Ectodermal cell (in vitro differentiated cells): Measurements from ENCODE around the gene KHDC4.
A peak's percentile ranks its signal among the peaks of the same experiment; 100 is the strongest.
"Not testable (repeated sequence)": the region's sequence is repeated elsewhere in the genome, so short reads cannot be mapped to it uniquely, and the experiment has no call there.

Experiments
- H3K27ac ChIP-seq: 2 replicates; pipeline ENCODE4 v1.7.0; 2013; ENCODE audit warnings: mild to moderate bottlenecking, low read depth, low read length; ENCODE audit not compliant: insufficient read depth, poor library complexity, severe bottlenecking
- H3K27me3 ChIP-seq: 2 replicates; pipeline ENCODE4 v1.7.0; 2013; ENCODE audit warnings: mild to moderate bottlenecking, low read length; ENCODE audit not compliant: insufficient read depth, control insufficient read depth, poor library complexity, severe bottlenecking
- H3K36me3 ChIP-seq: one replicate; pipeline ENCODE4 v1.7.0; 2013; ENCODE audit warnings: low read length; ENCODE audit not compliant: control insufficient read depth, insufficient read depth
- H3K4me1 ChIP-seq: one replicate; pipeline ENCODE4 v1.7.0; 2013; ENCODE audit warnings: low read length; ENCODE audit not compliant: control insufficient read depth, insufficient read depth
- H3K4me3 ChIP-seq: 2 replicates; pipeline ENCODE4 v1.7.0; 2013; ENCODE audit warnings: low read depth, low read length, control low read depth; ENCODE audit not compliant: insufficient read depth
- H3K9me3 ChIP-seq: 2 replicates; pipeline ENCODE4 v1.7.0; 2013; ENCODE audit warnings: mild to moderate bottlenecking, low read length, moderate library complexity; ENCODE audit not compliant: control insufficient read depth
- WGBS, 2 experiments: methylation state at CpG; one replicate each; pipeline ENCODE4 v1.1.7; 2013; ENCODE audit warnings: missing lambda C conversion rate in 2 of 2; 5-methylcytosine and 5-hydroxymethylcytosine counted together

KHDC4 gene

DNA sequence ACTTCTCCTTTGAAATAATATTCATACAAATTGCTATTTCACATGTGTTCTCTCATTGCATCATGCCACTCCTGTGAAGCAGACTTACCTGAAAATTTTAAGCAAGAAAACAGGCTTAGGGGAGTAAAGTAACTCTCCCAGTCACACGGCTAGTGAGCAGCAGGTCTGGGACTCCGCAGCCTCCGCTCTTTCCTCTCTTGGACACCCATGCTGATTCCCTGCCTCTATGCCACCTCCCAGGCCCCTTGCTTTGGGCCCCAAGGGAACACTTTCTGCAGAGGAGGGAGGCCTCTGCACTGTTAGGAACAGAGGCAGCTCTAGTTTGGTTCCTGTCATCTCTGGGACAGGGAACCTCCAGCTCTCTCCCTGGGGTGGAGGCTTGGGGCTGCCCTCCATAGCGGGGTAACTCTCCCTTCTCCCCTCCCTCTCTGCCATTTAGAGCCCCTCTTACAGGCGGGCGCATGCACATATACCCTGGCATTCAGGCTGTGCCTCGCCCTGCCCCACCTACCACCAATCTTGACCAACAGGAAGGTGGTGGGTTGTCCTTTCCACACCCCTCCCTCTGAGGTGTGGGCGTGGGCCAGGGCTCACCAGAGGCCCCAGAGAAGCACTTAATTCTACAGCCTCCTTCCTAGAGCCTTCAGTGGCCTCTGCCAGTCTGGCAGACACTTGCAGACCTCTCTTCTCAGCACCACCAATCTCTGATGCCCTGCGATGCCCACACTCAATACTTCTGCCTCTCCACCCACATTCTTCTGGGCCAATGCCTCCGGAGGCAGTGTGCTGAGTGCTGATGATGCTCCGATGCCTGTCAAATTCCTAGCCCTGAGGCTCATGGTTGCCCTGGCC, 7.0 kb upstream of the KHDC4 start, which contains the start of gene RXFP4:
RXFP4 (plus strand) TSS at position 646 of the 852 bp plus-strand sequence; CDS start at position 718, 72 bp downstream.
- 78 to 81% methylated on average over 11 of the region's 11 CpGs for WGBS, 2 experiments
- Histone ChIP-seq H3K4me1 (peaks cover 5% of the 10 kb centered on the region), H3K4me3 (no peak within 1 kb of the TSS)

DNA sequence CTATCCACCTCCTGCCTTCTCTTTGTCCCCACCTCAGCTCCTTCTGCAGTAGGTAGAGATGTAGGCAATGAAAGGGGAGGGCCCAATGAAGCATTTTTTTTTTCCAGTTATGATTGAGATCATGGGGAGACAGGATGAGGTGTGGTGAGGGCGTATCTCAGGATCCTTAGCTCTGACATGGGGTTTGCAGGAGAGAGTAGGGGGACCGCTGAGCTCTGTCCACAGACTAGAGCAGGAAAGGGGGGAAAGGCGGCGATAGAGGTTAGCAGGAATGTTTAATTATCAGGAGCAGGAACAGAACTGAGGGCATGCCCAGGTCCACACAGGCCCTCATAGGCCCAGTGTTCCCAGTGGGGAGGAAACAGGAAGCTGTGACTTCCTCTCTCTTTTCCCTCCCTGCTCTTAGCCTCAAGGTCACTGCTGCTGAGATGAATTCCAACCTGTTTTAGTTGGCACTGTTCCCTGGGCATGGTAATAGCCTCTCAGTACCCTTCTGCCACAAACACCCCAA, 6.3 kb upstream of the KHDC4 start:
- no peaks in the 10 kb centered on the region for H3K36me3 ChIP-seq
- H3K4me3 ChIP-seq = no peak overlapping the region
- no peaks in the 10 kb centered on the region for H3K27me3 ChIP-seq
- 88 to 92% methylated on average over 4 of the region's 4 CpGs for WGBS, 2 experiments
- no peak overlapping the region for H3K27ac ChIP-seq
- no peaks in the 10 kb centered on the region for H3K9me3 ChIP-seq
- peaks cover 5% of the 10 kb centered on the region for H3K4me1 ChIP-seq

More for the DNA sequence above, 7.0 kb upstream of the KHDC4 start, which contains the start of gene RXFP4:
- H3K27me3 ChIP-seq = no peaks in the 10 kb centered on the region
- H3K9me3 ChIP-seq = no peaks in the 10 kb centered on the region
- H3K36me3 ChIP-seq = no peaks in the 10 kb centered on the region
- H3K27ac ChIP-seq = no peak within 1 kb of the TSS

DNA sequence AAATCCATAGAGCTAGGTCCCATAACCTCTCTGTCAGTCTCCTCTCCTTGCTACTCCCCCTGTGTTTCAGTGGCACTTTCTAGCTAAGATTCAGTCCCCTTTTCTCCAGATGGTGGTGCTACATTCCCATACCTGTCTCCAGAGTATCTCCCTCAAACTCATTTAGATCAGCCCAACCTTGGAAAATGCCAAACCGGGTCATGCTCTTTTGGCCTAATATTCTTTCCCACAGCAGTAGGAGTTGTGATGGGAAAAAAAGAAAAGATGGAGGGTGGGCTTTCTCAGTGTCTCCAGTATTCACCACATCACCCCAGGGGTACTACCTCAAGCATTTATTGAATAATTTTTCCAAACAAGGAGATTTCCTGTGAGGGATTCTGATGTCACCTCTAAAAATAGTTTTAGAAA, 4.0 kb upstream of the KHDC4 start:
- Histone ChIP-seq H3K27ac (no peak overlapping the region), H3K36me3 (no peaks in the 10 kb centered on the region), H3K9me3 (no peaks in the 10 kb centered on the region), H3K4me1 (peaks cover 5% of the 10 kb centered on the region), H3K4me3 (no peak overlapping the region), H3K27me3 (no peaks in the 10 kb centered on the region)
- whole genome bisulfite sequencing, 2 experiments = 0% methylated on average over 1 of the region's 1 CpG; no CpG with 5 or more reads in 1 of the 2 experiments

DNA sequence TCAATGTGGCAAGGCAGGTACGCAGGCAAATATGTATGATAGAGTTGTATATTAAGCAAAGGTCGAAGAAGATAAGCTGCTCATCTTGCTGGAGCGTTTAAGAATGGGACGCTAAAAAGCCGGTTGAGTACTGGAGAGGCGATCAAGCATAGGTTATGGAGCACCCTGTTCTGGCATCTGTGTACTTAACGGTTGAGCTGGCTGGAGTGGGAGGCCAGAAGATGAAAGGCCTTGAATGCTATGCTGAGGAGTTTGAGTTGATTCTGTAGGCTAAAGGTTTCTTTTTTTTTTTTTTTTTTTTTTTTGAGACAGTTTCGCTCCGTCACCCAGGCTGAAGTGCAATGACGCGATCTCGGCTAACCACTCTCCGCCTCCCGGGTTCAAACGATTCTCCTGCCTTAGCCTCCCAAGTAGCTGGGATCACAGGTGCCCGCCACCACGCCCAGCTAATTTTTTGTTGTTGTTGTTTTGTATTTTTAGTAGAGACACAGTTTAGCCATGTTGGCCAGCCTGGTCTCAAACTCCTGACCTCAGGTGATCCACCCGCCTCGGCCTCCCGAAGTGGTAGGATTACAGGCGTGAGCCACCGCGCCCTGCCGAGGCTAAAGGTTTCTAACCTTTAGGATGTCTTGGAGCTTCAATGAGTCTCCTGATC, 850 bp upstream of the KHDC4 start:
- Histone ChIP-seq H3K9me3 (no peaks in the 10 kb centered on the region), H3K27me3 (no peaks in the 10 kb centered on the region), H3K4me1 (peaks cover 18% of the 10 kb centered on the region), H3K36me3 (peaks cover 16% of the 10 kb centered on the region), H3K4me3 (peak overlapping the region; percentile 99), H3K27ac (peak overlapping the region; percentile 72)
- 93% methylated on average over 24 of the region's 24 CpGs for WGBS, 2 experiments

DNA sequence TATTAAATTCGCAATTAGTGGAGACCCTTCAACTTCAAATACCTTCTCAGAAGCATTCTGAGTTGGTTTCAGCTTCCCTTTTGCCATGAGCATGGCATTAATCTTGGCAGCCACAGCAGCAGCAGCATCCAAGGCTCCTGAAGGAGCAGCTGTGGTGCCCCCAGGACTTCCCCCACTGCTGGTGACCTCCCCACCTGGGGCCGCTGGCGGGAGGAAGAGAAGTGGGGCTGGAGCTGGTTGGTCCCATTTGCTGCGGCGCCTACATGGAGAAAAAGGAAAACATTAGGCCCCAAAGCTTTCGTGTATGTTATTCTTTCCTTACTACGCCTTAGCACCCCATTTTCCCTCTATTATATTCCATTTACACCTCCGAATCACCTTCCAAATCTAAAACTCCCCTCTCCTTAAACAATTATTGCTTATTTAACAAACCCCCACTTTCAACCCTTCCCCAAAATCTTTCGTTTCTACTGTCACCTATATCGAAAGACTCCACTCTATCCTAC, 569 bp downstream of the KHDC4 start:
- Histone ChIP-seq H3K27me3 (no peaks in the 10 kb centered on the region), H3K4me1 (peaks cover 18% of the 10 kb centered on the region), H3K9me3 (no peaks in the 10 kb centered on the region), H3K36me3 (peaks cover 28% of the 10 kb centered on the region), H3K4me3 (peak overlapping the region; percentile 99), H3K27ac (no peak overlapping the region)
- WGBS, 2 experiments = 4 to 5% methylated on average over 10 of the region's 10 CpGs

DNA sequence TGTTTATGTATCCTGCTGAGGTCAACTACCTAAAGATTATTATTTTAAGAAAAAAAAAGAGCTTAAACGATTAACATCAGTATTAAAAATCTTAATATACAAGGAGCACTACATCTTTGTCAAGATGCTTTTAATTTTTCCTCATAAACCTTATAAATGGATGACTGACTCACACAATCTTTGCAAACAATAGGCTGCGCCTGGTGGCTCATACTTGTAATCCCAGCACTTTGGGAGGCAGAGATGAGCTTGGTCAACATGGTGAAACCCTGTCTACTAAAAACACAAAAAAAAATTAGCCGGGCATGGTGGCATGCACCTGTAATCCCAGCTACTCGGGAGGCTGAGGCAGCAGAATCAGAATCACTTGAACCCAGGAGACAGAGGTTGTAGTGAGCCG, 1.7 kb downstream of the KHDC4 start:
- 92 to 95% methylated on average over 4 to 5 of the region's 5 CpGs for WGBS, 2 experiments
- Histone ChIP-seq H3K27ac (no peak overlapping the region), H3K4me3 (peak overlapping the region; percentile 6), H3K4me1 (peaks cover 18% of the 10 kb centered on the region), H3K36me3 (peaks cover 38% of the 10 kb centered on the region), H3K9me3 (no peaks in the 10 kb centered on the region), H3K27me3 (no peaks in the 10 kb centered on the region)

DNA sequence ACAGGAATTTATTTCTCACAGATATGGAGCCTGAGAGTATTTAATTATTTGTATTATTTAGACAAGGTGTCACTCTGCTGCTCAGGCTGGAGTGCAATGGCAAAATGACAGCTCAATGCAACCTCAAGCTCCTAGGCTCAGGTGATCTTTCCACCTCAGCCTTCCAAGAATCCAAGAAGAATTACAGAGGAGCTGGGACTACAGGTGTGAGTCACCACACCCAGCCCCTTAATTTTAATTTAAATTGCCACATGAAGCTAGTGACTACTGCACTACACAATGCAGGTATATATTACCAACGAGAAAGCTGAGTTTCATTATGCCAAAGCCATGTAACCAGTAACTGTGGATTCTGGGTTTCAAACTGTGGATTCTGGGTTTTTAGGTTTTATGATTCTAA, 2.1 kb downstream of the KHDC4 start:
- peaks cover 18% of the 10 kb centered on the region for H3K4me1 ChIP-seq
- no peaks in the 10 kb centered on the region for H3K27me3 ChIP-seq
- no peak overlapping the region for H3K27ac ChIP-seq
- H3K36me3 ChIP-seq = peaks cover 42% of the 10 kb centered on the region
- H3K4me3 ChIP-seq = no peak overlapping the region
- no peaks in the 10 kb centered on the region for H3K9me3 ChIP-seq
- 85 to 95% methylated on average over 1 of the region's 1 CpG for WGBS, 2 experiments

DNA sequence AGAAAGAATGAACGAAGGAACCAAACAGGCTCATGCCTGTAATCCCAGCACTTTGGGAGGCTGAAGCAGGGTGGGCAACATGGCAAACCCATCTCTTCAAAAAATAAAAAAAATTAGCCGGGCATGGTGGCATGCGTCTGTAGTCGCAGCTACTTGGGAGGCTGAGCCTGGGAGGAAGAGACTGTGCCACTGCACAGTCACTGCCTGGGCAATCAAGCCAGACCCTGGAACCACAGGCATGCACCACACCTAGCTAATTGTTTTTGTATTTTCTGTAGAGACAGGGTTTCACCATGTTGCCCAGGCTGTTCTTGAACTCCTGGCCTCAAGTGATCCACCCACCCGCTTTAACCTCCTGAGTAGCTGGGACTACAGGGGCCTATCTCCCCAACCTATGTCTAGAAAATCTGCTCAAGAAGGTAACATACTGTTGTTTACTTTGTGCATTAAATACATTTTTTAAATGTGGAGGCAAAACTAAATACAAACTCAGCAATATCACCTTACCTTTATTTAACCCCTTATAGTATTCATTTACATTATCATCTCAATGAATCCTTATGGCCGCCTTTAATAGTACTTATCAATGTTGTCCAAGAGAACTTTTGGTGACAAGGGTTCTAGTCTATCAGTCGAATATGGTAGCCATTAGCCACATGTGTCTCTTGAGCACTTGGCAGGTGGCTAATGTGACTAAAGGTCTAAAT, 2.7 kb downstream of the KHDC4 start:
- Histone ChIP-seq H3K4me1 (peaks cover 18% of the 10 kb centered on the region), H3K27ac (no peak overlapping the region), H3K9me3 (no peaks in the 10 kb centered on the region), H3K27me3 (no peaks in the 10 kb centered on the region), H3K4me3 (no peak overlapping the region), H3K36me3 (peaks cover 48% of the 10 kb centered on the region)
- 95 to 98% methylated on average over 7 of the region's 7 CpGs for WGBS, 2 experiments

DNA sequence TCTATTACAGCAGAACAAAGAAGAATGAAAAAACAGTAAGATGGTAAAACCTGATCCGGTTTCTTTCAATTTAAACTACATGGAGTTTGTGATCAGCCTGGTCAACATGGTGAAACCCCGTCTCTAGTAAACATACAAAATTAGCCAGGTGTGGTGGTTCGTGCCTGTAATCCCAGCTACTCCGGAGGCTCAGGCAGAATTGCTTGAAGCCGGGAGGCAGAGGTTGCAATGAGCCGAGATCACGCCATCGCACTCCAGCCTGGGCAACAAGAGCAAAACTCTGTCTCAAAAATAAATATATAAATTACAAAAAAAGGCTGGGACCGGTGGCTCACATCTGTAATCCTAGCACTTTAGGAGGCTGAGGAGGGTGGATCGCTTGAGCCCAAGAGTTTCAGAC, 3.5 kb downstream of the KHDC4 start:
- not testable (repeated sequence) for H3K27me3 ChIP-seq, H3K27ac ChIP-seq, H3K9me3 ChIP-seq, H3K4me3 ChIP-seq
- Histone ChIP-seq H3K4me1 (peaks cover 18% of the 10 kb centered on the region), H3K36me3 (peaks cover 55% of the 10 kb centered on the region)
- WGBS, 2 experiments = 94 to 95% methylated on average over 10 of the region's 10 CpGs
